HT1080 (cell line): Measurements from ENCODE around the gene DDB1. TPM values are rescaled to one million over a fixed set of nuclear protein-coding genes. Genes with fewer than 3 reads are reported as not detected.
A peak's percentile ranks its signal among the peaks of the same experiment; 100 is the strongest.

Experiments used
- DNase-seq: peaks from one replicate; pipeline ENCODE4 v3.0.0-alpha.2; 2015; ENCODE audit warnings: low read depth
- polyA plus RNA-seq, 2 experiments: library from polyadenylated mRNA; depleted of rRNA; stranded (reverse); fragments of >200 nt; gene quantifications; 2 replicates each; pipeline ENCODE4 v1.2.3, GENCODE V29; 2015
- total RNA-seq: library from RNA; depleted of rRNA; stranded (reverse); fragments of >200 nt; shearing (Covaris generic); gene quantifications from 2 replicates; pipeline ENCODE4 v1.2.3, GENCODE V29; 2014; rRNA removed

The DDB1 gene
- total RNA-seq = 253 and 271 TPM in 2 replicates
- 151 and 162 TPM in 2 replicates for polyA plus RNA-seq (2015; cell fraction: cytosol; rRNA removed)
- 336 and 347 TPM in 2 replicates for polyA plus RNA-seq (2015; cell fraction: nucleus; rRNA removed)

DNA sequence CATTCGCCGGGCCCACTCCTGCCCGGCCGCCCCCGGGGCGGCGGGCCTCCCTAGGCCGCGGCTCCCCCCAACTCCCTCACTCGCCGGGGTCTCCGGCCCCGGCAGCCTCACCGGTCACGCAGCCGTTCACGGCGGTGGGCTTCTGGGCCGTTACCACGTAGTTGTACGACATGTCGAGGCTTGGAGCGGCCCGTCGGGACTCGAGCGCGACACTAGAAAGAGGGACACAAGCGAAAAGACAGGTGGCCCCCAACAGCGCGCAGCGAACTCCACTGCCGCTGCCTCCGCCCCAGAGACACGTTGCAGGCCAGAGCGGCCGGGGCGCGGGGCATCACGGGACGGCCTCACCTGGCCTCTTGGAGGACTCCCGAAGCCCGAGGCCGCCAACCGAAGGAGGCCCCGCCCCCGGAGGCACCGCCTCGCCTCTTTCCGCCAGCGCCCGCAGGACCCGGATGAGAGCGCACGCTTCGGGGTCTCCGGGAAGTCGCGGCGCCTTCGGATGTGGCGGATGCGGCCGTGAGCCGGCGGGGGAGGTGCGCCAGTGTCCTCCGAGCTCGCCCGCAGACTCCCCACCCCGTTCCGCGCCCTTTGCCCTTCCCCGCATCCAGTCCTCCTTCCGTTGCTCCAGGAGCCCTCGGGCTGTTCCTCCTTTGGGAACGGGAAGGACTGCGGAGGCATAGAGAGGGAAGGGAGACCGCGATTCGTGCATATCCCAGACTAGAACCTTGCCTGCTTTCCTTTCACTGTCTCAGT lies at the start of gene DDB1, which contains the start of gene TKFC:
DDB1 (minus strand) TSS at position 309 of the 753 bp plus-strand sequence; CDS start at position 172, 137 bp downstream.
TKFC (plus strand) TSS at position 432 of the 753 bp plus-strand sequence. CDS start 1,501 bp downstream, outside the sequence.
- peak; percentile 94 for DNase-seq

DNA sequence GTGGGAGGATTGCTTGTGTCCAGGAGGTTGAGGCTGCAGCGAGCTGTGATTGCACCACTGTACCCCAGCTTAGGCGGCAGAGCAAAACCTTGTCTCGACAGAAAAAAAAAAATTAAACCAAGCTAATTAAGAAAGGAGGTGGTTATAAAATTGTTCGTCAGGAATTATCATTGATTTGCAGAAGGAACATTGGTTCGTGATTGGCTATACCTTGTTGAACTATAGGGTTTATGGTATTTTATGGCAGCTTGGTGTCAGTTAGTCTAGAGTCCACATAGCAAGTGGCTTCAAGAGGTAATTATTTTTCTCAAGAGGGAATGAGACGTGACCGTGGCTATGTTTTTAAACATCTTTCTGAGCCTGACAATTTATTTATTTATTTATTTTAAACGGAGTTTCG lies 48.0 kb upstream of the DDB1 start:
- DNase-seq = no peak

DNA sequence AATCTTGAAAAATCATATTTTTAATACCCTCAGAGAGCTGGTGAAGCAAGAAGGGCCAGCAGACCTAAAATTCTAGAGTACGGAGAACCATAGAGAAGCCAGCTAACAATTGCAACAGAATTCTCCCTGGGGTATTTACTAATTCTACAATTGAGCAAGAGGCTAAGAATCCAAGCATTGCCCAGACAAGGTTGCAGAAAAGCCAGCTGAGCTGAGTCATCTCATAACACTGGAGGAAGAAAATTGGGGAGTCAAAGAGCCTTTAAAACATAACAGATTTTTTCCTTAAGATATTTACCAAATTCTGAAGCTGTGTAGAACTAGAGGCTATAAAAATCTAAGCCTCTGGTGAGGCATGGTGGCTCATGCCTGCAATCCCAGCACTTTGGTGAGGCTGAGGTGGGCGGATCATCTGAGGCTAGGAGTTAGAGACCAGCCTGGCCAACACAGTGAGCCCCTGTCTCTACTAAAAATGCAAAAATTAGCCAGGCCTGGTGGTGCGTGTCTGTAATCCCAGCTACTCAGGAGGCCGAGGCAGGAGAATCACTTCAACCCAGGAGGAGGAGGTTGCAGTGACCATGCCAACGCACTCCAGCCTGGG lies 45.9 kb upstream of the DDB1 start:
- DNase-seq = peak; percentile 40

GRCh38 chr11:61377461-61378160 lies 44.7 kb upstream of the DDB1 start:
- no peak for DNase-seq

DNA sequence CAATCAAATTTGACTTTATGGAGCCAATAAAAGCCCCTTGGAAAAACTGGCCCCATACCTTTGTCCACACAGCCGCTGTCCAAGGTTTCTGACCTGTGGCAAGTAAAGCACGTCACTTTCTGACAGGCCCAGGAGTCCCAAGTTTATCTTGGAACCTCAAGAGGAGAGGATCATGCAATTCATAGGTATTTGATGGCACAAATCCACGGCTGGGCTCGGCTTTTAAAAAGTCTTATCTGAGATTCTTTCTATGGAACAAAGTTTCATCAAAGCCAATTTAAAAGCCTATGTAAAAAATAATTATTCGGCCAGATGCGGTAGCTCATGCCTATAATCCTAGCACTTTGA lies 42.8 kb upstream of the DDB1 start:
- no peak for DNase-seq

DNA sequence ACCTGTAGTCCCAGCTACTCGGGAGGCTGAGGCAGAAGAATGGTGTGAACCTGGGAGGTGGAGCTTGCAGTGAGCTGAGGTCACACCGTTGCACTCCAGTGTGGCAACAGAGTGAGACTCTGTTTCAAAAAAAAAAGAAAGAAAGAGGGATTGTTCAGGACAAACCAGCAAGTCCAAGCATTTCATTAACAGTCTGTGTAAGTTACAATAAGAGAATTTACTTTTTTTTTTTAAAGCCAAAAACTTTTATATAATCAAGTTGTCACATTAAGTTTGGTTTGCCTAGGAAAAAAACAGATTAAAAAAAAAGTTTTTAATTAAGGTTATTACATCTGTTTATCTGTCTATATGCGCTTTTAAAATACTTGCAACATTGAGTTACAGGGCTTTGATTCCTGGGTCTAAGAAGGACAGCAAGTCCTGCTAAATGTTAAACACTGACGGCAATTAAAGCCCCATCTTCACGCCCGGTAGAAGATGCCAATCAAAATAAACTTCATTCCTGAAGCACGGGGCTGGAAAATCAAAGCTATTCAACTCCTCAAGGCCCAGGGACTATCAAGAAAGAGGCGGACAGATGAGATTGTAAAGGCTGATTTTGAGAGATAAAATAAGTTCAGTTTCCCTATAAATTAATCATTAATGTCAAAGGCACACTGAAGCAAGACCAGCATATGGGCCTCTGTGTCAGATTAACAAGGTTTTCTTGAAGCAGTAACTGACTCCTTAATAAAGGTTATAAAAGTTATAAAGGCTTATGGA lies 39.9 kb upstream of the DDB1 start:
- no peak for DNase-seq

- no peak for DNase-seq
Observed at GRCh38 chr11:61370349-61371005, 37.6 kb upstream of the DDB1 start.

- DNase-seq = no peak
Observed at GRCh38 chr11:61369372-61370348, 36.8 kb upstream of the DDB1 start.

GRCh38 chr11:61368646-61369045 lies 35.7 kb upstream of the DDB1 start:
- DNase-seq = no peak

- DNase-seq = no peak
Observed at GRCh38 chr11:61367406-61367805, 34.5 kb upstream of the DDB1 start.

- DNase-seq = no peak
Observed at GRCh38 chr11:61364012-61364675, 31.2 kb upstream of the DDB1 start.

GRCh38 chr11:61362542-61362875 lies 29.6 kb upstream of the DDB1 start:
- no peak for DNase-seq

- DNase-seq = peak; percentile 96
Observed at GRCh38 chr11:61361741-61362541, 29.0 kb upstream of the DDB1 start, which contains the start of the genes CYB561A3 and TMEM138. TSS of gene CYB561A3 (minus strand) at chr11:61361882. CDS start at chr11:61356713, 5,169 bp downstream. TSS of gene TMEM138 (plus strand) at chr11:61362374. CDS start at chr11:61364391, 2,017 bp downstream.

DNA sequence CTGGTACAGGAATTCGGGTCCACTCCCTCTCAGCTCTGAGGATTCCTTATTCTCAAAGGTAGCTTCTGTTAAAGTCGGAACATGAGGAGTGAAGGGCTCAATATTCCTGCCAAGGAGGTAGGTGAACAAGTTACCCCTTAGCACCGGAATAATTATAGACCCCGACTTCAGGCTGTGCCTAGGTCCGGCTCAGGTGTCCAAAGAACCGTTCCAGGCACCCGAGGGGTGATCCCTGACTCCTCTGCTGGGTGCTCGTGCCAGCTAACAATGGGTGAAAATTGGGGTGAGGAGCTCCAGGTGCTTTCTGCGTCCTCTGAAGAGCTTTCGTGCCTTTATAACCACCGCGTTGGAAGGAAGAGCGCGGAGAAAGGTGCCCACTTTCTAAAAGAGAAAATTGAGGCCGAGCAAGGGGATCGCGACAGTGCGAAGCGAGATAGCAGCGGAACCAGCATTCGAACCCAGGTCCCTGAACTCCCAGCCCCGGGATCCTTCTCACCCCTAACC lies 28.4 kb upstream of the DDB1 start:
- no peak for DNase-seq

DNA sequence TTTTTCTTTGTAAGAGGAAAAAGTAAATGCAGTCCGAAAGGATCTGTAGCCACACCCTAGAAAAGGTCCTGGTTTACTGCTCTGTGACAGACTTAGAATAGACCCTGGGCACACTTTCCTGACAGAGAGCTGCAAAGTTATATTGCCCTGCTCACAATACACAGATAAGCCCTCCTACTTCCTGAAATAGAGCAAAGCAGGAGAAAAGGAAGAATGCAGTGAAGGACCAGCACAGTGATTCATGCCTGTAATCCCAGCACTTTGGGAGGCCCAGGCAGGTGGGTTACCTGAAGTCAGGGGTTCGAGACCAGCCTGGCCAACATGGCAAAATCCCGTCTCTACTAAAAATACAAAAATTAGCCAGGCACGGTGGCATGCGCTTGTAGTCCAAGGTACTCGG lies 26.6 kb upstream of the DDB1 start:
- no peak for DNase-seq

DNA sequence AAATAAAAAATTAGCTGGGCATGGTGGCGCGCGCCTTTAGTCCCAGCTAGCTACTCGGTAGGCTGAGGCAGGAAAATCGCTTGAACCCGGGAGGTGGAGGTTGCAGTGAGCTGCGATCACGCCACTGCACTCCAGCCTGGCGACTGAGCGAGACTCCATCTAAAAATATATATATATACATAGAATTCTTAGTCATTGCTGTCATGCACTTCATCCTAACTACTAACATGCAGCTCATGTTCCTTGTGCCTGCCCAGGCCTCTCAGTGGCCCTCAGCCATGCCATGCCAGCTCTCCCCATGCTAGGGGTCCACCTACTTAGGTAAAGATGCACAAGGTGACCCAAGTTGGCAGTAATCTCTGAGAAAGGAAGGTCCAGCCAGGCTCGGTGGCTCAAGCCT lies 25.7 kb upstream of the DDB1 start:
- DNase-seq = no peak

DNA sequence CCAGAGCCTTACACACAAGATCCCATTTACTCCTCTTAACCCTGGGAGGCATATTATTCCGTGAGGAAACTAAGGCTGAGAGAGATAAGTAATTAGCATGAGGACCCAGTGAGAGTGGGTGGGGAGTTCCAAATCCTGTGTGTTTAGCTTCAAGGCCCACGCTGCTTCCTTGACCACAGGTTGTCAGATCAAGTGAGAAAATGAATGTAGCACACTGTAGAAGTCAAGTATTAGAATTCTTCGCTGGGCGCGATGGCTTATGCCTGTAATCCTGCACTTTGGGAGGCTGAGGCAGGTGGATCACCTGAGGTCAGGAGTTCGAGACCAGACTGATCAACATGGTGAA lies 25.0 kb upstream of the DDB1 start:
- DNase-seq = no peak
